ENCODE measurements around the gene HOMER3.

Gene HOMER3

DNA sequence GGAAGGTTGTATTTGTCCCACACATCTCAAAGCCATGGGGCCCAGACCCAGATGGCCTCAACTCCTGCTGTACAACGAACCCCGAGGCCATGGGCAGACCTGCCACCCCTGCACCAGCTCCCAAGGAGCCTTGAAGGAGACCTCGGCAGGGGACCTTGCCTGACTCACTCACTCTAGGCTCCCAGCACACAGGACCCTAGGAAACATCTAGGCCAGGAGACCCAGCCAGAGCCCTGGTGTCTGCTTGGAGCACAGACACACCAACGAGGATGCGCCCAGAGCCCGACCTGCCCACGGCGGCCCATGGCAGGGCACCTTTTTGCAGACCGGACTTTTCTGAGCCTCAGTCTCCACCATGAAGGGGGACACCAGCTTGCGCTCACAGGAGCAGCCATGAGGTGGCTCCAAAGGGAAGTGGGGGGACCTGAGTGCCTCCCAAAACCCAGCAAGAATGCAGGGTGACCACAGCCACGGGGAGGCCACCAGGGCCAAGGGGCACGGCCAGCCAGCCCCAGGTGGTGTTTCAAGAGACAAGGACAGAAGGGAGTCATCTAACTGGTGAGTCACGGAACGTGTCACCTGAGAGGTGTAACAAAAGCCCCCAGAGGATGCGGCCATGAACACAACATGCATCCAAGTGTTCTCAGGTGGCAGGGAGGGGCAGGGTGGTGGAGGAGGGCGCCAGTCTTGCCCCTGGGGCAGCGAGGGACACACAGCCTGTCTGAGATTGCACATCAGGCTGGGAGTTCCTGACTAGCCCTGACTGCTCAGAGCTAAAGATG, 40.1 kb downstream of the HOMER3 start:
- H3K9me3 ChIP-seq (ENCODE audit: low read length): no peaks in the 10 kb centered on the region
- no peaks in the 10 kb centered on the region for H3K79me2 ChIP-seq (ENCODE audit: insufficient read depth, low read length)
- no peaks in the 10 kb centered on the region for H3F3A ChIP-seq (ENCODE audit: insufficient read depth, low read length)
- no peak overlapping the region for H3K9ac ChIP-seq (ENCODE audit: low read length)
- H4K20me1 ChIP-seq (ENCODE audit: insufficient read depth, low read length): no peaks in the 10 kb centered on the region
- H3K4me2 ChIP-seq (ENCODE audit: low read length): no peak overlapping the region
- no peaks in the 10 kb centered on the region for H3K27me3 ChIP-seq (ENCODE audit: insufficient read depth, low read length)
- H3K4me1 ChIP-seq (ENCODE audit: insufficient read depth, low read length, severe bottlenecking): no peaks in the 10 kb centered on the region
- H3K36me3 ChIP-seq (ENCODE audit: insufficient read depth, low read length): peaks cover 36% of the 10 kb centered on the region
- H3K4me3 ChIP-seq (ENCODE audit: low read depth, low read length, poor library complexity, severe bottlenecking): no peak overlapping the region
- TF ChIP-seq, protein P1, sequence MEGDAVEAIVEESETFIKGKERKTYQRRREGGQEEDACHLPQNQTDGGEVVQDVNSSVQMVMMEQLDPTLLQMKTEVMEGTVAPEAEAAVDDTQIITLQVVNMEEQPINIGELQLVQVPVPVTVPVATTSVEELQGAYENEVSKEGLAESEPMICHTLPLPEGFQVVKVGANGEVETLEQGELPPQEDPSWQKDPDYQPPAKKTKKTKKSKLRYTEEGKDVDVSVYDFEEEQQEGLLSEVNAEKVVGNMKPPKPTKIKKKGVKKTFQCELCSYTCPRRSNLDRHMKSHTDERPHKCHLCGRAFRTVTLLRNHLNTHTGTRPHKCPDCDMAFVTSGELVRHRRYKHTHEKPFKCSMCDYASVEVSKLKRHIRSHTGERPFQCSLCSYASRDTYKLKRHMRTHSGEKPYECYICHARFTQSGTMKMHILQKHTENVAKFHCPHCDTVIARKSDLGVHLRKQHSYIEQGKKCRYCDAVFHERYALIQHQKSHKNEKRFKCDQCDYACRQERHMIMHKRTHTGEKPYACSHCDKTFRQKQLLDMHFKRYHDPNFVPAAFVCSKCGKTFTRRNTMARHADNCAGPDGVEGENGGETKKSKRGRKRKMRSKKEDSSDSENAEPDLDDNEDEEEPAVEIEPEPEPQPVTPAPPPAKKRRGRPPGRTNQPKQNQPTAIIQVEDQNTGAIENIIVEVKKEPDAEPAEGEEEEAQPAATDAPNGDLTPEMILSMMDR (IDR thresholded peaks at IDR 0.05; ENCODE audit: low read length): no peak
- no peak for TF ChIP-seq EZH2 (IDR thresholded peaks at IDR 0.05; ENCODE audit: borderline replicate concordance, low read length)
- no peak overlapping the region for H2AFZ ChIP-seq (ENCODE audit: low read length)
- H3K9me2 ChIP-seq (ENCODE audit: low read depth, low read length): no peaks in the 10 kb centered on the region
- no peak overlapping the region for H3K27ac ChIP-seq (ENCODE audit: low read depth, low read length, poor library complexity, severe bottlenecking)

DNA sequence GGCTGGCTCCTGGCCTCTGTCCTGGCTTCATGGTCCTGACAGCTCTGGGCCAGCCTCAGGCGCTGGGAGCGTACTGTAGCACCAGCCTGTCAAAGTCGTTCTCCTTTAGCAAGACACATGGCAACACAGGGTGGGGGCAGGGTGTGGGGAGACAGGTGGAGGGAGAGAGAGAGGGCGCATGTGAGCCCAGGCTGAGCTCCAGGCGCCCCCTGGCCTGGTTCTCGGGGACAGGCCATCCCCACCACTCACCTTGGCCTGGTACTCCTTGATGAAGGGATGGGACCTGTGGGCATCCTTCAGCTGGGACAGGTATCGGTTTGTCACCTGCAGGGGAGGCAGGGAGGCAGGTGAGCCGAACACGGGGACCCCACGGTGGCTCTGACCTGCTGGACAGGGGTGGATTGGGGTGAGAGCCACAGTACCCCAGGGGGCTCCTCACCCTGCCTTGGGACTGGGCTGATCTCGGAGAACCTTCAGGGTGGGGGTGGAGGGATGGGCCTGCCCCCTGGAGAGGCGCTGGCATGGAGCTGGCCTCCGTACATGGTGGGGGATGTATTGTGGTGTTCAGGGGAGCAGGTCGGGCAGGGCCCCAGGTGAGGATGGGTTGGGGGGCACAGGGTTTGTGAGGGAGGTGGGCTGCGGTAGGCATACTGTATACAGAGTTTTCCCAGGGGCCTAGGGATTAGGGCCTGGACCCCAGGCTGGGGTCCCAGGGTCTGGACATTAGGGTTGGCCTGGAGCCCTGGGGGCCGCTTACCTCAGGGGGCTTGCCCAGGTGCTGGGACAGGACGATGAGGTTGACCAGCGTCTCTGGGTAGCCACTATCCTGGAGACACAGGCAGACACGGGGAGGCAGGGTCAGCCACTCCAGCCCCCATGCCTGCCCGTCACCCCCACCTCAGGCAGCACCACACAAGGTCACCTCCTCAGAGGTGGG, 41.1 kb downstream of the HOMER3 start:
- Histone ChIP-seq H2AFZ (ENCODE audit: low read length) (no peak overlapping the region), H3K9me3 (ENCODE audit: low read length) (no peaks in the 10 kb centered on the region), H3K4me3 (ENCODE audit: low read depth, low read length, poor library complexity, severe bottlenecking) (no peak overlapping the region), H3K79me2 (ENCODE audit: insufficient read depth, low read length) (no peaks in the 10 kb centered on the region), H3K9ac (ENCODE audit: low read length) (no peak overlapping the region), H3F3A (ENCODE audit: insufficient read depth, low read length) (no peaks in the 10 kb centered on the region), H3K27ac (ENCODE audit: low read depth, low read length, poor library complexity, severe bottlenecking) (no peak overlapping the region), H3K4me2 (ENCODE audit: low read length) (no peak overlapping the region), H3K27me3 (ENCODE audit: insufficient read depth, low read length) (no peaks in the 10 kb centered on the region), H4K20me1 (ENCODE audit: insufficient read depth, low read length) (no peaks in the 10 kb centered on the region), H3K9me2 (ENCODE audit: low read depth, low read length) (no peaks in the 10 kb centered on the region), H3K36me3 (ENCODE audit: insufficient read depth, low read length) (peaks cover 29% of the 10 kb centered on the region), H3K4me1 (ENCODE audit: insufficient read depth, low read length, severe bottlenecking) (no peaks in the 10 kb centered on the region)
- no peak for TF ChIP-seq EZH2 (IDR thresholded peaks at IDR 0.05; ENCODE audit: borderline replicate concordance, low read length)

DNA sequence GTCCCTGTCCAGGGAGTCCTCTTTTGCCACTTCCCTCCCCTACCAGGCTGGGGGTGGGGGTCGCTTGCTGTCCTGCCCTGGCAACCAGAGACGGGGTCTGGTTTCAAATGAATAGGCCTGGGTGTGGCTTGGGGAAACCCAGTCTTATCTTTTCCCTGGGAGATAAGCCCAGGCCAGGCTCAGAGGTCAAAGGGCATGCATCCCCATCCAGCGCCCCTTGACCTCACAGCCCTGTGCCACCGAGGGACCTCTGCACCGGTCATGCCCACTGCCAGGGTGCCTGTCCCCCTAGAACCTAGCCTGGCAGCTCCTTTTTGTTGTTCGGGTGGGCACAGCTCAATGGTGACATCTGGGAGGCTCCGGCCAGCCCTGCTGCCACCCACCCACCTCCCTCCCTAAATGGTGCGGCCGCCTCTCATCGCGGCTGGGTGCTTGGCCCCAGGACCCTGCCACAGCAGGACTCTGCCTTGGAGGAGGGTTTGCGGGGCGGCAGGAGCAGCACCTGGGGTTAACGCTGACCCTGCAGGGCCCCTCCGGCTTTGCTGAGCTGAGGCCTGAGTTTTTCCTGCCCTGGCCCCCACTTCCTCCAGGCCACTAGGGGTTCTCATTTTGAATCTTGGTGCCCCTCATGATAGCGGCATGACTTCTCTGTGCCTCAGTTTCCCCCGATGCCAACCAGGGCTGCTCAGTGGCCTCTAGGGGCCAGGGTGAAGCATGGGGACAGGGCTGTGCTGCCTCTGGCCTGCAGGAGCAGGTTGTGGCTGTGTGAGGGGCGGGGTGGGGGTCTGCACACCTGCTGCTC, 42.2 kb downstream of the HOMER3 start:
- Histone ChIP-seq H3K79me2 (ENCODE audit: insufficient read depth, low read length) (no peaks in the 10 kb centered on the region), H3K9ac (ENCODE audit: low read length) (no peak overlapping the region), H3K27me3 (ENCODE audit: insufficient read depth, low read length) (no peaks in the 10 kb centered on the region), H3K9me3 (ENCODE audit: low read length) (no peaks in the 10 kb centered on the region), H3K36me3 (ENCODE audit: insufficient read depth, low read length) (peaks cover 24% of the 10 kb centered on the region), H3F3A (ENCODE audit: insufficient read depth, low read length) (no peaks in the 10 kb centered on the region), H3K4me2 (ENCODE audit: low read length) (no peak overlapping the region), H2AFZ (ENCODE audit: low read length) (no peak overlapping the region), H3K4me1 (ENCODE audit: insufficient read depth, low read length, severe bottlenecking) (no peaks in the 10 kb centered on the region), H3K9me2 (ENCODE audit: low read depth, low read length) (no peaks in the 10 kb centered on the region), H3K27ac (ENCODE audit: low read depth, low read length, poor library complexity, severe bottlenecking) (no peak overlapping the region), H4K20me1 (ENCODE audit: insufficient read depth, low read length) (no peaks in the 10 kb centered on the region), H3K4me3 (ENCODE audit: low read depth, low read length, poor library complexity, severe bottlenecking) (no peak overlapping the region)
- TF ChIP-seq EZH2 (IDR thresholded peaks at IDR 0.05; ENCODE audit: borderline replicate concordance, low read length): no peak
- TF ChIP-seq, protein P1 (IDR thresholded peaks at IDR 0.05; ENCODE audit: low read length): no peak

Data from OCI-LY1 (cell line).